Left renal pelvis (tissue), 4 donors: ENCODE data around the gene MTHFD2L. TPM values are rescaled to one million over a fixed set of nuclear protein-coding genes. Genes with fewer than 3 reads are reported as not detected.
A peak's percentile ranks its signal among the peaks of the same experiment; 100 is the strongest.
"Not testable (repeated sequence)": the region's sequence is repeated elsewhere in the genome, so short reads cannot be mapped to it uniquely, and the experiment has no call there.

ENCODE experiments used
- DNase-seq, 4 donors: peaks; one replicate each; pipeline ENCODE4 v3.0.0-alpha.2; 2013; ENCODE audit warnings: low read depth in 4 of 4, low spot score in 3 of 4
- polyA plus RNA-seq, 4 donors: library from polyadenylated mRNA; unstranded; fragments of 120-200 nt; gene quantifications; one replicate each; pipeline ENCODE4 v1.2.1, GENCODE V29; 2013; ENCODE audit not compliant: insufficient read length in 4 of 4

The MTHFD2L gene
- 10 to 100 TPM; 12.7 to 30.6 (median 23.8) TPM for polyA plus RNA-seq

GRCh38 chr4:74157561-74158465, at the start of gene MTHFD2L:
Gene MTHFD2L, plus strand, starts transcription at chr4:74158118. Its CDS starts 21 bp downstream, at chr4:74158139.
- peak; percentile 78 to 88 (median 82) for DNase-seq

GRCh38 chr4:74108457-74109115, 49.3 kb upstream of the MTHFD2L start:
- no peak for DNase-seq

GRCh38 chr4:74109116-74109869, 48.6 kb upstream of the MTHFD2L start:
- DNase-seq = no peak

GRCh38 chr4:74109870-74110605, 47.9 kb upstream of the MTHFD2L start:
- DNase-seq = no peak

- no peak for DNase-seq
These were observed 47.2 kb upstream of the MTHFD2L start for GRCh38 chr4:74110670-74111069.

GRCh38 chr4:74111306-74111975, 46.5 kb upstream of the MTHFD2L start:
- no peak for DNase-seq

GRCh38 chr4:74111990-74112389, 45.9 kb upstream of the MTHFD2L start:
- DNase-seq = no peak

GRCh38 chr4:74112399-74113105, 45.4 kb upstream of the MTHFD2L start:
- DNase-seq = no peak

- no peak for DNase-seq
These were observed 43.7 kb upstream of the MTHFD2L start for GRCh38 chr4:74114234-74114633.

GRCh38 chr4:74117024-74117534, 40.8 kb upstream of the MTHFD2L start:
- DNase-seq = no peak

GRCh38 chr4:74118600-74119338, 39.1 kb upstream of the MTHFD2L start:
- no peak for DNase-seq

- DNase-seq = no peak
These were observed 37.8 kb upstream of the MTHFD2L start for GRCh38 chr4:74120086-74120485.

GRCh38 chr4:74121643-74122579, 36.0 kb upstream of the MTHFD2L start:
- no peak for DNase-seq

- no peak for DNase-seq
These were observed 34.7 kb upstream of the MTHFD2L start for GRCh38 chr4:74123065-74123728.

GRCh38 chr4:74125029-74125428, 32.9 kb upstream of the MTHFD2L start:
- DNase-seq = no peak

GRCh38 chr4:74127745-74128144, 30.2 kb upstream of the MTHFD2L start:
- no peak for DNase-seq

GRCh38 chr4:74130843-74131242, 27.1 kb upstream of the MTHFD2L start:
- not testable (repeated sequence) for DNase-seq
